ENCODE data around the gene FAM221B. TPM values are rescaled to one million over a fixed set of nuclear protein-coding genes. Genes with fewer than 3 reads are reported as not detected.

The FAM221B gene
- total and polyA plus RNA-seq, 8 donors: 0.10 TPM; not detected in 7

- Histone ChIP-seq H3K9me3 (no peaks in the 10 kb centered on the region), H3K4me1 (peaks cover 3 to 9% (median 4%) of the 10 kb centered on the region in 4 donors), H3K27ac (no peak overlapping the region), H3K27me3 (no peaks in the 10 kb centered on the region), H3K36me3 (peaks cover 24 to 90% (median 88%) of the 10 kb centered on the region in 4 donors), H3K4me3 (no peak overlapping the region)
- DNase-seq: no peak
- intact Hi-C loops (cut with DNase I; ENCODE audit: low total_unique reads): loop anchor here (10.0 kb wide), 1 partner anchor 59 kb away; no protein-coding TSS in a partner anchor
- no peak for TF ChIP-seq CTCF (IDR thresholded peaks at IDR 0.05)
- TF ChIP-seq EP300 (IDR thresholded peaks at IDR 0.05): no peak
- TF ChIP-seq POLR2AphosphoS5 (IDR thresholded peaks at IDR 0.05): no peak
- TF ChIP-seq POLR2A (IDR thresholded peaks at IDR 0.05): no peak
- 93 to 99% (median 96%) methylated on average over 8 of the region's 8 CpGs for WGBS, 5 donors
These were observed 22.4 kb downstream of the FAM221B start for GRCh38 chr9:35806101-35806500.

- 87 to 93% (median 92%) methylated on average over 9 to 13 of the region's 13 CpGs for WGBS, 5 donors
- peaks cover 0 to 17% (median 0%) of the 10 kb centered on the region in 4 donors for H3K4me1 ChIP-seq
- intact Hi-C loops (cut with DNase I; ENCODE audit: low total_unique reads): loop anchor here (10.0 kb wide), 1 partner anchor 63 kb away; no protein-coding TSS in a partner anchor
These were observed 27.0 kb downstream of the FAM221B start for GRCh38 chr9:35801328-35802128.

GRCh38 chr9:35800530-35800929 lies 28.0 kb downstream of the FAM221B start:
- Histone ChIP-seq H3K36me3 (peaks cover 5 to 60% (median 55%) of the 10 kb centered on the region in 4 donors), H3K4me3 (no peak overlapping the region), H3K9me3 (no peaks in the 10 kb centered on the region), H3K27ac (no peak overlapping the region), H3K27me3 (no peaks in the 10 kb centered on the region), H3K4me1 (peaks cover 0 to 22% (median 3%) of the 10 kb centered on the region in 4 donors)
- DNase-seq: no peak
- 85 to 87% (median 87%) methylated on average over 7 of the region's 7 CpGs for WGBS, 5 donors
- intact Hi-C loops (cut with DNase I; ENCODE audit: low total_unique reads): loop anchor here (10.0 kb wide), 1 partner anchor 64 kb away; no protein-coding TSS in a partner anchor
- TF ChIP-seq POLR2A (IDR thresholded peaks at IDR 0.05) (no peak), CTCF (IDR thresholded peaks at IDR 0.05) (no peak), POLR2AphosphoS5 (IDR thresholded peaks at IDR 0.05) (no peak), EP300 (IDR thresholded peaks at IDR 0.05) (no peak)

More at GRCh38 chr9:35801328-35802128, 27.0 kb downstream of the FAM221B start:
- no peak for TF ChIP-seq POLR2A (IDR thresholded peaks at IDR 0.05)
- no peak for TF ChIP-seq POLR2AphosphoS5 (IDR thresholded peaks at IDR 0.05)
- DNase-seq: no peak
- H3K36me3 ChIP-seq: peaks cover 13 to 70% (median 65%) of the 10 kb centered on the region in 4 donors
- no peaks in the 10 kb centered on the region for H3K27me3 ChIP-seq
- no peaks in the 10 kb centered on the region for H3K9me3 ChIP-seq
- H3K27ac ChIP-seq: no peak overlapping the region
- no peak overlapping the region for H3K4me3 ChIP-seq

- WGBS, 5 donors: 87 to 92% (median 90%) methylated on average over 4 of the region's 4 CpGs
- Histone ChIP-seq H3K4me3 (no peak overlapping the region), H3K4me1 (peaks cover 2 to 40% (median 15%) of the 10 kb centered on the region in 4 donors), H3K9me3 (no peaks in the 10 kb centered on the region), H3K36me3 (peaks cover 5 to 46% (median 42%) of the 10 kb centered on the region in 4 donors), H3K27me3 (no peaks in the 10 kb centered on the region), H3K27ac (no peak overlapping the region)
- no peak for DNase-seq
- intact Hi-C loops (cut with DNase I; ENCODE audit: low total_unique reads): no loop called here
- TF ChIP-seq POLR2A (IDR thresholded peaks at IDR 0.05): no peak
These were observed 29.7 kb downstream of the FAM221B start for GRCh38 chr9:35798658-35799374.

All from stomach (tissue), 9 donors.